ENCODE measurements around the gene E2F7. TPM values are rescaled to one million over a fixed set of nuclear protein-coding genes. Genes with fewer than 3 reads are reported as not detected.
A peak's percentile ranks its signal among the peaks of the same experiment; 100 is the strongest.

Gene E2F7
- total RNA-seq, 2 donors from 2014 or later = 0.16 to 0.47 TPM

- DNase-seq (no peak), ATAC-seq (no peak)
- intact Hi-C loops (cut with DNase I) = no loop called here
Measured at GRCh38 chr12:77033658-77034536, 31.5 kb downstream of the E2F7 start.

GRCh38 chr12:77032406-77032805 lies 33.0 kb downstream of the E2F7 start:
- ATAC-seq = no peak
- no peak for DNase-seq
- intact Hi-C loops (cut with DNase I) = no loop called here

GRCh38 chr12:77031745-77032144 lies 33.6 kb downstream of the E2F7 start:
- no peak for DNase-seq
- intact Hi-C loops (cut with DNase I) = no loop called here
- ATAC-seq = no peak

- intact Hi-C loops (cut with DNase I) = no loop called here
- DNase-seq (no peak), ATAC-seq (no peak)
Measured at GRCh38 chr12:77025782-77026314, 39.5 kb downstream of the E2F7 start.

GRCh38 chr12:77023501-77023900 lies 41.9 kb downstream of the E2F7 start:
- DNase-seq = no peak
- intact Hi-C loops (cut with DNase I) = no loop called here
- no peak for ATAC-seq

GRCh38 chr12:77019920-77020319 lies 45.4 kb downstream of the E2F7 start:
- DNase-seq (no peak), ATAC-seq (no peak)
- intact Hi-C loops (cut with DNase I) = loop anchor here in 1 of 2 donors (10.0 kb wide), 1 partner anchor 395 kb away; no protein-coding TSS in a partner anchor

GRCh38 chr12:77016606-77017005 lies 48.8 kb downstream of the E2F7 start:
- intact Hi-C loops (cut with DNase I) = loop anchor here in 1 of 2 donors (10.0 kb wide), 1 partner anchor 392 kb away; no protein-coding TSS in a partner anchor
- ATAC-seq (no peak), DNase-seq (no peak)

GRCh38 chr12:77013091-77013490 lies 52.3 kb downstream of the E2F7 start:
- intact Hi-C loops (cut with DNase I) = loop anchor here in 1 of 2 donors (10.0 kb wide), 1 partner anchor 388 kb away; no protein-coding TSS in a partner anchor
- ATAC-seq = no peak

GRCh38 chr12:77010691-77011548 lies 54.4 kb downstream of the E2F7 start:
- peak; percentile 65 for DNase-seq
- ATAC-seq = peak; percentile 84 to 86
- intact Hi-C loops (cut with DNase I) = loop anchor here (2.0 to 10.0 kb wide), 2 partner anchors 386 to 390 kb away; no protein-coding TSS in a partner anchor

More at GRCh38 chr12:77013091-77013490, 52.3 kb downstream of the E2F7 start:
- no peak for DNase-seq

GRCh38 chr12:77007476-77007875 lies 57.9 kb downstream of the E2F7 start:
- intact Hi-C loops (cut with DNase I) = no loop called here
- ATAC-seq = no peak
- DNase-seq = no peak

GRCh38 chr12:77005611-77006098 lies 59.7 kb downstream of the E2F7 start:
- intact Hi-C loops (cut with DNase I) = no loop called here
- DNase-seq (no peak), ATAC-seq (no peak)

- intact Hi-C loops (cut with DNase I) = no loop called here
- DNase-seq (no peak), ATAC-seq (no peak)
Measured at GRCh38 chr12:77003914-77004313, 61.5 kb downstream of the E2F7 start.

GRCh38 chr12:77003246-77003645 lies 62.1 kb downstream of the E2F7 start:
- intact Hi-C loops (cut with DNase I) = no loop called here
- ATAC-seq (no peak), DNase-seq (no peak)

GRCh38 chr12:77002382-77002781 lies 63.0 kb downstream of the E2F7 start:
- intact Hi-C loops (cut with DNase I) = no loop called here
- no peak for ATAC-seq
- DNase-seq = no peak

- intact Hi-C loops (cut with DNase I) = no loop called here
- ATAC-seq (no peak), DNase-seq (no peak)
Measured at GRCh38 chr12:77001276-77001675, 64.1 kb downstream of the E2F7 start.

- DNase-seq (no peak), ATAC-seq (no peak)
- intact Hi-C loops (cut with DNase I) = no loop called here
Measured at GRCh38 chr12:76998908-76999556, 66.3 kb downstream of the E2F7 start.

GRCh38 chr12:76998386-76998785 lies 67.0 kb downstream of the E2F7 start:
- no peak for ATAC-seq
- no peak for DNase-seq
- intact Hi-C loops (cut with DNase I) = no loop called here

GRCh38 chr12:76997011-76997780 lies 68.2 kb downstream of the E2F7 start:
- ATAC-seq = no peak
- intact Hi-C loops (cut with DNase I) = no loop called here
- DNase-seq = no peak
